WTC11 (cell line): ENCODE data around the gene SLC16A9. TPM values are rescaled to one million over a fixed set of nuclear protein-coding genes. Genes with fewer than 3 reads are reported as not detected.

Experiments
- ATAC-seq: fragments of 200-7000 bp; cut with Tn5 transposase; 2 replicates; pipeline ENCODE4 v1.10.0; 2021; ENCODE audit warnings: mild to moderate bottlenecking, moderate library complexity
- CTCF ChIA-PET: fragments of 300-600 bp; sonication (Branson Sonifier 250); formaldehyde crosslinking; loops from one replicate; lab custom pipeline; 2021; ENCODE audit warnings: antibody characterized with exemption; lab: Charles Lee
- POLR2A ChIA-PET: fragments of 350-600 bp; sonication (Branson Sonifier 250); formaldehyde crosslinking; loops from one replicate; lab custom pipeline; 2021; ENCODE audit warnings: antibody characterized with exemption; lab: Charles Lee
- DNase-seq: peaks from one replicate; pipeline ENCODE4 v3.0.0; 2021; ENCODE audit warnings: low spot score
- H3K27ac Mint-ChIP-seq: 2 replicates; pipeline ENCODE4 v1.8.0; 2021; ENCODE audit warnings: mixed read lengths
- H3K27me3 Mint-ChIP-seq: 2 replicates; pipeline ENCODE4 v1.8.0; 2021; ENCODE audit warnings: low read depth, mild to moderate bottlenecking, moderate library complexity, mixed read lengths
- H3K36me3 Mint-ChIP-seq: 2 replicates; pipeline ENCODE4 v1.8.0; 2021; ENCODE audit warnings: mixed read lengths
- H3K4me1 Mint-ChIP-seq: 2 replicates; pipeline ENCODE4 v1.8.0; 2022; ENCODE audit warnings: mixed read lengths
- H3K4me3 Mint-ChIP-seq: 2 replicates; pipeline ENCODE4 v1.8.0; 2021; ENCODE audit warnings: mild to moderate bottlenecking, moderate library complexity, mixed read lengths
- H3K9me3 Mint-ChIP-seq: 2 replicates; pipeline ENCODE4 v1.8.0; 2021; ENCODE audit warnings: mixed read lengths
- FOXK1 ChIP-seq: sonication (generic); formaldehyde crosslinking; IDR thresholded peaks from 2 replicates; pipeline ENCODE4 v1.8.0; 2022; ENCODE audit warnings: mild to moderate bottlenecking, moderate library complexity, missing genetic modification reagents
- FOXP1 ChIP-seq: sonication (generic); formaldehyde crosslinking; IDR thresholded peaks from 2 replicates; pipeline ENCODE4 v1.8.0; 2022; ENCODE audit warnings: missing genetic modification reagents, mild to moderate bottlenecking, moderate library complexity, borderline replicate concordance
- HMGA2 ChIP-seq: fragments of 250-450 bp; sonication (Bioruptor Pico); IDR thresholded peaks from 2 replicates; pipeline ENCODE4 v1.4.0; 2021; ENCODE audit warnings: mild to moderate bottlenecking, moderate library complexity
- JUN ChIP-seq: sonication (generic); formaldehyde crosslinking; IDR thresholded peaks from 2 replicates; pipeline ENCODE4 v1.8.0; 2023; ENCODE audit warnings: mild to moderate bottlenecking, missing genetic modification reagents
- KAT7 ChIP-seq: sonication (generic); formaldehyde crosslinking; IDR thresholded peaks from 2 replicates; pipeline ENCODE4 v1.8.1; 2023; ENCODE audit warnings: missing genetic modification reagents, mild to moderate bottlenecking, borderline replicate concordance
- MYBL2 ChIP-seq: sonication (generic); formaldehyde crosslinking; IDR thresholded peaks from 2 replicates; pipeline ENCODE4 v1.8.1; 2023; ENCODE audit warnings: mild to moderate bottlenecking, moderate library complexity, missing genetic modification reagents
- NFATC4 ChIP-seq: fragments of 250-450 bp; sonication (Bioruptor Pico); IDR thresholded peaks from 2 replicates; pipeline ENCODE4 v1.9.0; 2021; ENCODE audit warnings: mild to moderate bottlenecking
- NR2C2 ChIP-seq: sonication (generic); formaldehyde crosslinking; IDR thresholded peaks from 2 replicates; pipeline ENCODE4 v1.8.0; 2022; ENCODE audit warnings: mild to moderate bottlenecking, missing genetic modification reagents
- PRRX2 ChIP-seq: fragments of 250-450 bp; sonication (Bioruptor Pico); IDR thresholded peaks from 2 replicates; pipeline ENCODE4 v1.8.0; 2021; ENCODE audit warnings: mild to moderate bottlenecking
- TP53 ChIP-seq: sonication (generic); formaldehyde crosslinking; IDR thresholded peaks from 2 replicates; pipeline ENCODE4 v1.8.1; 2023; ENCODE audit warnings: mild to moderate bottlenecking, missing genetic modification reagents
- ZNF263 ChIP-seq: sonication (generic); formaldehyde crosslinking; IDR thresholded peaks from 2 replicates; pipeline ENCODE4 v1.8.1; 2022; ENCODE audit warnings: low read depth, mild to moderate bottlenecking, moderate library complexity, missing genetic modification reagents
- ZNF281 ChIP-seq: sonication (generic); formaldehyde crosslinking; IDR thresholded peaks from 2 replicates; pipeline ENCODE4 v1.8.0; 2023; ENCODE audit warnings: mild to moderate bottlenecking, missing genetic modification reagents
- ZNF396 ChIP-seq: fragments of 250-450 bp; sonication (Bioruptor Pico); IDR thresholded peaks from 2 replicates; pipeline ENCODE4 v1.8.0; 2021; ENCODE audit warnings: mild to moderate bottlenecking, moderate library complexity, borderline replicate concordance
- total RNA-seq: library from RNA; stranded (reverse); gene quantifications from 3 replicates; pipeline ENCODE4 v1.2.3, GENCODE V29; 2021
- TF ChIP-seq, protein P1 (sequence below): sonication (generic); formaldehyde crosslinking; IDR thresholded peaks from 2 replicates; pipeline ENCODE4 v1.8.0; 2022; ENCODE audit warnings: mild to moderate bottlenecking, missing genetic modification reagents
- TF ChIP-seq, protein P2 (sequence below): fragments of 250-450 bp; sonication (Bioruptor Pico); IDR thresholded peaks from 2 replicates; pipeline ENCODE4 v1.9.0; 2021; ENCODE audit warnings: mild to moderate bottlenecking
- TF ChIP-seq, protein P3 (sequence below): fragments of 250-450 bp; sonication (Bioruptor Pico); IDR thresholded peaks from 2 replicates; pipeline ENCODE4 v1.9.0; 2021; ENCODE audit warnings: mild to moderate bottlenecking
- TF ChIP-seq, protein P4 (sequence below): fragments of 250-450 bp; sonication (Bioruptor Pico); IDR thresholded peaks from 2 replicates; pipeline ENCODE4 v1.8.0; 2021; ENCODE audit warnings: mild to moderate bottlenecking

Gene SLC16A9
- total RNA-seq, 1 experiment from 2014 or later: 4.0 TPM

- H3K27ac Mint-ChIP-seq: no peak overlapping the region
- no peaks in the 10 kb centered on the region for H3K27me3 Mint-ChIP-seq
- TF ChIP-seq HMGA2 (CRISPR knock-in tag) (no peak), FOXP1 (CRISPR knock-in tag) (no peak), NFATC4 (CRISPR knock-in tag) (no peak), NR2C2 (CRISPR knock-in tag) (no peak), ZNF281 (no peak), FOXK1 (CRISPR knock-in tag) (no peak), ZNF396 (CRISPR knock-in tag) (no peak)
- TF ChIP-seq, protein P1, sequence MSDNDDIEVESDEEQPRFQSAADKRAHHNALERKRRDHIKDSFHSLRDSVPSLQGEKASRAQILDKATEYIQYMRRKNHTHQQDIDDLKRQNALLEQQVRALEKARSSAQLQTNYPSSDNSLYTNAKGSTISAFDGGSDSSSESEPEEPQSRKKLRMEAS (CRISPR knock-in tag): no peak
- DNase-seq (no peak), ATAC-seq (no peak)
- peaks cover 4% of the 10 kb centered on the region for H3K4me1 Mint-ChIP-seq
- no peak overlapping the region for H3K4me3 Mint-ChIP-seq
- peaks cover 10% of the 10 kb centered on the region for H3K9me3 Mint-ChIP-seq
- CTCF ChIA-PET: no interaction called here
- POLR2A ChIA-PET: no interaction called here
- H3K36me3 Mint-ChIP-seq: peaks cover 6% of the 10 kb centered on the region
Observed at GRCh38 chr10:59694936-59695335, 14.7 kb downstream of the SLC16A9 start.

DNA sequence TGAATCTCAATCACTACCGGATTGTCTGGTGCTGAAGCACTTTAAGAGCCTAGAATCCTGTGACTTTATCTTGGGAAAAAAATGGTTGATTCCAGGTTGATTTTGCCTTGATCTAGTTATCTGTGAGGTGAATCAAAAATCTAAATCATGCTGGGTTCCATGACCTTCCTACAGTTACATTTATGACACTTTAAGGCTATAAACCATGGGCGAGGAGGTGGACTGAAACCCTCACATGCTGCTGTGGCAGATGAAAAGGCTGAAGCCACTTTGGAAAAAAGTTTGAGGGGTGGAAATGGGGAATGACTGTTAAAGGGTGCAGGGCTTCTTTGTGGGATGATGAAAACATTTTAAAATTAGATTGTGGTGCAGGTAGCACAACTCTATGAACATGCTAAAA is 17.5 kb downstream of the SLC16A9 start:
- POLR2A ChIA-PET: no interaction called here
- TF ChIP-seq, protein P1 (CRISPR knock-in tag): no peak
- TF ChIP-seq FOXP1 (CRISPR knock-in tag) (no peak), JUN (CRISPR knock-in tag) (no peak), PRRX2 (CRISPR knock-in tag) (no peak), TP53 (CRISPR knock-in tag) (no peak), MYBL2 (CRISPR knock-in tag) (no peak)
- TF ChIP-seq, protein P2, sequence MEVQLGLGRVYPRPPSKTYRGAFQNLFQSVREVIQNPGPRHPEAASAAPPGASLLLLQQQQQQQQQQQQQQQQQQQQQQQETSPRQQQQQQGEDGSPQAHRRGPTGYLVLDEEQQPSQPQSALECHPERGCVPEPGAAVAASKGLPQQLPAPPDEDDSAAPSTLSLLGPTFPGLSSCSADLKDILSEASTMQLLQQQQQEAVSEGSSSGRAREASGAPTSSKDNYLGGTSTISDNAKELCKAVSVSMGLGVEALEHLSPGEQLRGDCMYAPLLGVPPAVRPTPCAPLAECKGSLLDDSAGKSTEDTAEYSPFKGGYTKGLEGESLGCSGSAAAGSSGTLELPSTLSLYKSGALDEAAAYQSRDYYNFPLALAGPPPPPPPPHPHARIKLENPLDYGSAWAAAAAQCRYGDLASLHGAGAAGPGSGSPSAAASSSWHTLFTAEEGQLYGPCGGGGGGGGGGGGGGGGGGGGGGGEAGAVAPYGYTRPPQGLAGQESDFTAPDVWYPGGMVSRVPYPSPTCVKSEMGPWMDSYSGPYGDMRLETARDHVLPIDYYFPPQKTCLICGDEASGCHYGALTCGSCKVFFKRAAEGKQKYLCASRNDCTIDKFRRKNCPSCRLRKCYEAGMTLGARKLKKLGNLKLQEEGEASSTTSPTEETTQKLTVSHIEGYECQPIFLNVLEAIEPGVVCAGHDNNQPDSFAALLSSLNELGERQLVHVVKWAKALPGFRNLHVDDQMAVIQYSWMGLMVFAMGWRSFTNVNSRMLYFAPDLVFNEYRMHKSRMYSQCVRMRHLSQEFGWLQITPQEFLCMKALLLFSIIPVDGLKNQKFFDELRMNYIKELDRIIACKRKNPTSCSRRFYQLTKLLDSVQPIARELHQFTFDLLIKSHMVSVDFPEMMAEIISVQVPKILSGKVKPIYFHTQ (CRISPR knock-in tag): no peak
- TF ChIP-seq, protein P3, sequence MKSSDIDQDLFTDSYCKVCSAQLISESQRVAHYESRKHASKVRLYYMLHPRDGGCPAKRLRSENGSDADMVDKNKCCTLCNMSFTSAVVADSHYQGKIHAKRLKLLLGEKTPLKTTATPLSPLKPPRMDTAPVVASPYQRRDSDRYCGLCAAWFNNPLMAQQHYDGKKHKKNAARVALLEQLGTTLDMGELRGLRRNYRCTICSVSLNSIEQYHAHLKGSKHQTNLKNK (CRISPR knock-in tag): no peak
- TF ChIP-seq, protein P4, sequence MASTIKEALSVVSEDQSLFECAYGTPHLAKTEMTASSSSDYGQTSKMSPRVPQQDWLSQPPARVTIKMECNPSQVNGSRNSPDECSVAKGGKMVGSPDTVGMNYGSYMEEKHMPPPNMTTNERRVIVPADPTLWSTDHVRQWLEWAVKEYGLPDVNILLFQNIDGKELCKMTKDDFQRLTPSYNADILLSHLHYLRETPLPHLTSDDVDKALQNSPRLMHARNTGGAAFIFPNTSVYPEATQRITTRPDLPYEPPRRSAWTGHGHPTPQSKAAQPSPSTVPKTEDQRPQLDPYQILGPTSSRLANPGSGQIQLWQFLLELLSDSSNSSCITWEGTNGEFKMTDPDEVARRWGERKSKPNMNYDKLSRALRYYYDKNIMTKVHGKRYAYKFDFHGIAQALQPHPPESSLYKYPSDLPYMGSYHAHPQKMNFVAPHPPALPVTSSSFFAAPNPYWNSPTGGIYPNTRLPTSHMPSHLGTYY (CRISPR knock-in tag): no peak
- no peak overlapping the region for H3K27ac Mint-ChIP-seq

DNA sequence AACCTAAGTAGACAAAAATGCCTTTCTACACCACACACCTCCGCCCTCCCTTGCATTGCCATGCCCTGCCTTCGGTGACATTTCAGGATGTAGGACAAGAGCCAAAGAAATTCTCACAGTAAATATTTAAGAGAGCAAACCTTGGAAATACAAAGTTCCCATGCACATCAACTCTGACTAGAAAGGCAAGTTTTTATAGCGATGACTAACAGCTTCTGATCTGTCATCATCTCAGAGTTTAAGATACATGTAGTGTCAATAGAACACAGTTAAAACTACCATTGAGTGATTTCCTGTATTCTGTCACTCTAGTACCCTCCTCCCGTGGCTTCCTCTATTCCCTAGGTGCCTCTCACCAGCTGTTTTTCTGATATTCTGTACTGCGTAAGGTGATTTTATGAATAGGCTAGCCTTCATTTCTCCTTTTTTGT is 20.7 kb downstream of the SLC16A9 start:
- ATAC-seq: no peak
- TF ChIP-seq ZNF263 (CRISPR knock-in tag) (no peak), KAT7 (CRISPR knock-in tag) (no peak)
- TF ChIP-seq, all 79 proteins: peak for 0
- H3K27ac Mint-ChIP-seq: no peak overlapping the region

More for the DNA sequence above, 17.5 kb downstream of the SLC16A9 start:
- CTCF ChIA-PET: no interaction called here
- ATAC-seq: no peak
- H3K9me3 Mint-ChIP-seq: peaks cover 12% of the 10 kb centered on the region
- H3K27me3 Mint-ChIP-seq: no peaks in the 10 kb centered on the region
- peaks cover 6% of the 10 kb centered on the region for H3K36me3 Mint-ChIP-seq
- H3K4me3 Mint-ChIP-seq: no peak overlapping the region
- H3K4me1 Mint-ChIP-seq: peaks cover 4% of the 10 kb centered on the region
- DNase-seq: no peak

More for the DNA sequence above, 20.7 kb downstream of the SLC16A9 start:
- Mint-ChIP-seq H3K4me3 (no peak overlapping the region), H3K27me3 (no peaks in the 10 kb centered on the region), H3K4me1 (peaks cover 4% of the 10 kb centered on the region), H3K36me3 (no peaks in the 10 kb centered on the region), H3K9me3 (0 out of 2 replicates have a peak, but pooled peaks cover 5% of the 10 kb centered on the region)
- CTCF ChIA-PET: no interaction called here
- POLR2A ChIA-PET: no interaction called here
- no peak for DNase-seq
